MM.1S (cell line): ENCODE data around the gene LYRM4.

Source experiments
- DNase-seq: peaks from one replicate; pipeline ENCODE4 v3.0.0-alpha.2; 2015
- H2AFZ ChIP-seq: fragments of 300-600 bp; sonication (generic); 2 replicates; pipeline ENCODE4 v1.6.0; 2016; ENCODE audit warnings: antibody characterized with exemption, low read length
- H3F3A ChIP-seq: fragments of 300-600 bp; sonication (generic); 2 replicates; pipeline ENCODE4 v1.6.1; 2016; ENCODE audit warnings: mild to moderate bottlenecking, antibody characterized with exemption, low read length, moderate library complexity, mixed read lengths; ENCODE audit not compliant: insufficient read depth
- H3K27ac ChIP-seq: fragments of 300-600 bp; sonication (generic); 2 replicates; pipeline ENCODE4 v1.5.1; 2016; ENCODE audit warnings: mild to moderate bottlenecking, low read length
- H3K27me3 ChIP-seq: fragments of 300-600 bp; sonication (generic); replicated peaks from 2 replicates; pipeline ENCODE4 v1.6.0; 2016; ENCODE audit warnings: low read length; ENCODE audit not compliant: insufficient read depth
- H3K36me3 ChIP-seq: fragments of 300-600 bp; sonication (generic); replicated peaks from 2 replicates; pipeline ENCODE4 v1.6.1; 2016; ENCODE audit warnings: mild to moderate bottlenecking, low read length, mixed read lengths; ENCODE audit not compliant: insufficient read depth
- H3K4me1 ChIP-seq: fragments of 300-600 bp; sonication (generic); 2 replicates; pipeline ENCODE4 v1.6.1; 2016; ENCODE audit warnings: low read length, mixed read lengths
- H3K4me2 ChIP-seq: fragments of 300-600 bp; sonication (generic); 2 replicates; pipeline ENCODE4 v1.6.0; 2016; ENCODE audit warnings: low read depth, low read length
- H3K4me3 ChIP-seq: fragments of 300-600 bp; sonication (generic); 2 replicates; pipeline ENCODE4 v1.5.1; 2016; ENCODE audit warnings: low read length, mixed read lengths
- H3K79me2 ChIP-seq: fragments of 300-600 bp; sonication (generic); 2 replicates; pipeline ENCODE4 v1.6.1; 2016; ENCODE audit warnings: mixed run types, low read length, mixed read lengths
- H3K9ac ChIP-seq: fragments of 300-600 bp; sonication (generic); 2 replicates; pipeline ENCODE4 v1.6.1; 2016; ENCODE audit warnings: low read length, mixed read lengths
- H3K9me2 ChIP-seq: fragments of 300-600 bp; sonication (generic); replicated peaks from 2 replicates; pipeline ENCODE4 v1.6.1; 2016; ENCODE audit warnings: mild to moderate bottlenecking, low read length, mixed read lengths; ENCODE audit not compliant: insufficient read depth
- H3K9me3 ChIP-seq: fragments of 300-600 bp; sonication (generic); replicated peaks from 2 replicates; pipeline ENCODE4 v1.6.1; 2016; ENCODE audit warnings: mild to moderate bottlenecking, low read length, mixed read lengths; ENCODE audit not compliant: insufficient read depth
- H4K20me1 ChIP-seq: fragments of 300-600 bp; sonication (generic); 2 replicates; pipeline ENCODE4 v1.6.1; 2016; ENCODE audit warnings: mild to moderate bottlenecking, low read length, moderate library complexity, mixed read lengths; ENCODE audit not compliant: insufficient read depth
- EZH2 ChIP-seq: fragments of 300-600 bp; sonication (generic); optimal IDR thresholded peaks from 2 replicates; pipeline ENCODE3; 2017; ENCODE audit warnings: low read depth, mild to moderate bottlenecking, antibody characterized with exemption, low read length, mixed read lengths
- EZH2phosphoT487 ChIP-seq: fragments of 300-600 bp; sonication (generic); IDR thresholded peaks from 2 replicates; pipeline ENCODE4 v1.6.1; 2018; ENCODE audit warnings: antibody characterized with exemption, low read length
- TF ChIP-seq, protein P1 (sequence below): fragments of 300-600 bp; sonication (generic); IDR thresholded peaks from 2 replicates; pipeline ENCODE4 v1.5.1; 2016; ENCODE audit warnings: antibody characterized with exemption, low read length, mixed read lengths

LYRM4 gene

DNA sequence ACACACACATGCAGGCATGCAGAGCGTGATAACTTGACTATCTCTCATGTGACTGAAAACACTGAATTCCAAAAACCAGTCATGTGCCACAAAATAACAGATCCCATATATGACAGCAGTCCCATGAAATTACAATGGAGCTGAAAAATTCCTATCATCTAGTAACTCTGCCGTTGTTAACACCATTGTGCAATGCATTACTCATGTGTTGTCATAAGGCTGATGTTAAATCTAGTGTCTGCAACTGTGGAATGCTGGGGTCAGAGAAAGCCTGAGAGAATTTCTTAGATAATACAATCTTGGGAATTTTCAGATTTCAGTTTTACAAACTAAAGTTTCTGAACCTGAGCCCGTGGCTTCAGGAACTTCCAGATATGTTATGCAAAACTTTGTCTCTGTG lies 70.2 kb downstream of the LYRM4 start:
- DNase-seq = no peak
- no peaks in the 10 kb centered on the region for H3K79me2 ChIP-seq
- H4K20me1 ChIP-seq = no peaks in the 10 kb centered on the region
- H3K9me2 ChIP-seq = no peaks in the 10 kb centered on the region
- H3K9me3 ChIP-seq = no peaks in the 10 kb centered on the region
- no peak overlapping the region for H3K4me3 ChIP-seq
- H2AFZ ChIP-seq = no peak overlapping the region
- TF ChIP-seq EZH2phosphoT487 (no peak), EZH2 (no peak)
- TF ChIP-seq, protein P1, sequence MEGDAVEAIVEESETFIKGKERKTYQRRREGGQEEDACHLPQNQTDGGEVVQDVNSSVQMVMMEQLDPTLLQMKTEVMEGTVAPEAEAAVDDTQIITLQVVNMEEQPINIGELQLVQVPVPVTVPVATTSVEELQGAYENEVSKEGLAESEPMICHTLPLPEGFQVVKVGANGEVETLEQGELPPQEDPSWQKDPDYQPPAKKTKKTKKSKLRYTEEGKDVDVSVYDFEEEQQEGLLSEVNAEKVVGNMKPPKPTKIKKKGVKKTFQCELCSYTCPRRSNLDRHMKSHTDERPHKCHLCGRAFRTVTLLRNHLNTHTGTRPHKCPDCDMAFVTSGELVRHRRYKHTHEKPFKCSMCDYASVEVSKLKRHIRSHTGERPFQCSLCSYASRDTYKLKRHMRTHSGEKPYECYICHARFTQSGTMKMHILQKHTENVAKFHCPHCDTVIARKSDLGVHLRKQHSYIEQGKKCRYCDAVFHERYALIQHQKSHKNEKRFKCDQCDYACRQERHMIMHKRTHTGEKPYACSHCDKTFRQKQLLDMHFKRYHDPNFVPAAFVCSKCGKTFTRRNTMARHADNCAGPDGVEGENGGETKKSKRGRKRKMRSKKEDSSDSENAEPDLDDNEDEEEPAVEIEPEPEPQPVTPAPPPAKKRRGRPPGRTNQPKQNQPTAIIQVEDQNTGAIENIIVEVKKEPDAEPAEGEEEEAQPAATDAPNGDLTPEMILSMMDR = no peak
- H3K27me3 ChIP-seq = no peaks in the 10 kb centered on the region
- no peaks in the 10 kb centered on the region for H3F3A ChIP-seq
- H3K4me1 ChIP-seq = peaks cover 8% of the 10 kb centered on the region; the same call in 1 of the 2 replicates
- no peaks in the 10 kb centered on the region for H3K36me3 ChIP-seq
- H3K4me2 ChIP-seq = no peak overlapping the region
- no peak overlapping the region for H3K27ac ChIP-seq
- no peak overlapping the region for H3K9ac ChIP-seq

DNA sequence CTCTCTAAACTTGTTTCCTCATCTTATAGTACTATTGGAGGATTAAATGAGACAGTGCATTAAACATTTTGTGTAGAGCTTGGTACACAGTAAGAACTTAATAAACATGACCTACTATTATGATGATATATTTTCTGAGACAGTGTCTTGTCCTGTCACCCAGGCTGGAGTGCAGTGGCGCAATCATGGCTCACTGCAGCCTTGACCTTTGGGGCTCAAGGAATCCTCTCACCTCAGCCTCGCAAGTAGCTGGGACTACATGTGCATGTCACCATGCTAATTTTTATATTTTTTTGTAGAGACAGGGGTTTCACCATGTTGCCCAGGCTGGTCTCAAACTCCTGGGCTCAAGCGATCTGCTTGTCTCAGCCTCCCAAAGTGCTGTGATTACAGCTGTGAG lies 72.1 kb downstream of the LYRM4 start:
- H3K9me3 ChIP-seq = no peaks in the 10 kb centered on the region
- H3K9me2 ChIP-seq = no peaks in the 10 kb centered on the region
- no peak for DNase-seq

DNA sequence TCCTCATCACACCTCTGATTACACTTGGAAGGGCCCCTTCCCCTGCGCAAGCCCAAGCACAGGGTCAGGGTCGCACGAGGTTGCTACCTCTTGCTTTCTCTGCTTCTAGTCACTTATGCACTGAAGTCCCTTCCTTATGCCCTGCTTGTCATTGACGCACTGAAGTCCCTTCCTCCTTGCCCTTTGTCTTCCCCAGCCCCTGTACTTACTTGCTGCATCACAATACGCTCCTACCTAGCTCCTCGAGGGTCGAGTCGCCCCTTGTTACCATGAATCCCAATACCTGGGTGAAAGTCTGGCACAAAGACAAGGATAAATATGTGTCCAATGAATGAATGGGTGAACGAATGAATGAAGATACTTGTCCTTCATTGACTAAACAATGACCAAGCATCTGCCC lies 75.9 kb downstream of the LYRM4 start:
- Histone ChIP-seq H4K20me1 (no peaks in the 10 kb centered on the region), H3K79me2 (no peaks in the 10 kb centered on the region), H3K9me3 (no peaks in the 10 kb centered on the region), H3K9ac (no peak overlapping the region), H3K4me2 (no peak overlapping the region), H3K27ac (no peak overlapping the region), H3F3A (no peaks in the 10 kb centered on the region), H3K27me3 (no peaks in the 10 kb centered on the region), H3K4me3 (no peak overlapping the region), H3K4me1 (no peaks in the 10 kb centered on the region), H3K36me3 (no peaks in the 10 kb centered on the region), H3K9me2 (no peaks in the 10 kb centered on the region), H2AFZ (no peak overlapping the region)
- DNase-seq = no peak
- TF ChIP-seq, protein P1 = no peak
- TF ChIP-seq EZH2phosphoT487 = no peak
- TF ChIP-seq EZH2 = no peak

More for the DNA sequence above, 72.1 kb downstream of the LYRM4 start:
- H3K9ac ChIP-seq = no peak overlapping the region
- no peaks in the 10 kb centered on the region for H4K20me1 ChIP-seq
- TF ChIP-seq EZH2 (no peak), EZH2phosphoT487 (no peak)
- TF ChIP-seq, protein P1 = no peak
- no peak overlapping the region for H3K27ac ChIP-seq
- no peaks in the 10 kb centered on the region for H3K36me3 ChIP-seq
- no peaks in the 10 kb centered on the region for H3K79me2 ChIP-seq
- no peaks in the 10 kb centered on the region for H3K27me3 ChIP-seq
- H3K4me2 ChIP-seq = no peak overlapping the region
- H3K4me1 ChIP-seq = peaks cover 8% of the 10 kb centered on the region; the same call in 1 of the 2 replicates
- H3K4me3 ChIP-seq = no peak overlapping the region
- no peaks in the 10 kb centered on the region for H3F3A ChIP-seq
- no peak overlapping the region for H2AFZ ChIP-seq
